ENCODE measurements around the gene LTBR.

The LTBR gene

DNA sequence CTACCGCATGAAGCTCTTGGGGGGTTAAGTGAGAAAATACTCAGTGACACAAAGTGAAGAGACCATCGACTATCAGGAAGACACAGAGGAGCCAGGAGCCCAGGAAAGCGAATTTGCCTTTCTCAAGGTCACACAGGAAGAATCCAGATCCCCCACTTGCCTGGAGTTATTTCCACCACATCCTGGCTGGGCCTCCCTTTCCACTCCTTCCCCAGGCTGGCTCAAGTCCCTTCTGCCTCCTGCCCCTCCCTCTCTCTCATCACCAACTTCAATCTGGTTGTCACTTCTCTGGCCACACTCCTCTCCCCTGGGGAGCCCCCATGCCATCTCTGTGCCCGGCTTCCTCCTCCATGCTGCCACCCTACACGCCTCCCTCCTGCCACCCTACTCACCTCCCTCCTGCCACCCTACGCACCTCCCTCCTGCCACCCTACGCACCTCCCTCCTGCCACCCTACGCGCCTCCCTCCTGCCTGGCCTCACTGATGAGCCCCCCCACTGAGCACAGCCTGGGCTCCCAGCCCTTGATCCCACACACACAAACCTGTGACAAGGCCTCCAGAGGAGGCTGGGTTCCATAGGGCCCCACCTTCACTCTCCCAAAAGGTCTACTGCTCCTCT, 14.9 kb upstream of the LTBR start:
- no peak for DNase-seq (ENCODE audit: low spot score)

DNA sequence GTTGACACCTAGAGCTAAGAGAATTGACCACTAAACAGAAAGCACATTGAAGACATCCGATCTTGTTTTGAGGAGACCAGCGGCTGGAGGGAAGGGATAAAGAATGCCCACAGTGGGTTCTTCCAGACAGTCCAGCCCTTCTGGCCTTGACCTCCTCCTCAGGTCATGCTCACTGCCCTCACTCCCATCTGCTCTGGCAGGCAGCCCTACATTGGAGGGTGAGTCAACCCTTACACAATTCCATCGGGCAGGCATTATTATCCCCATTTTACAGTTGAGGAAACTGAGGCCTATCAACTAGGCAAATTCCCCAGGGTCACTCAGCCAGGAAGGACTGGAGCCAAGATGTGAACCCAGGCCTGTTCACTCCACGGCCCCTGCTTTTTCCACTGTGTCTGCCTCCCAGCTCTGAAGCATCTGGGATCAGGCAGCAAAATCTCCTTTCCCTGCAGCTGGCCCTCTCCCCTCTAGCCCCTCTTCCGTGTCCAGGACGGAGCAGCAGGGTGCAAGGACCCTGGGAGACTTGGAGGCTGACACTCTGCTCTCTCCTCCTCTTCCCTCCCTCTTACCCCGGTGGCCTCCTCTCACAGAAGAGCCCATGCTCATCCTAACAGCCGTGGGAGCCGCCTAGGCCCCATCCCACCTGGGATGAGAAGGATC, 13.9 kb upstream of the LTBR start:
- DNase-seq (ENCODE audit: low spot score), result no peak

DNA sequence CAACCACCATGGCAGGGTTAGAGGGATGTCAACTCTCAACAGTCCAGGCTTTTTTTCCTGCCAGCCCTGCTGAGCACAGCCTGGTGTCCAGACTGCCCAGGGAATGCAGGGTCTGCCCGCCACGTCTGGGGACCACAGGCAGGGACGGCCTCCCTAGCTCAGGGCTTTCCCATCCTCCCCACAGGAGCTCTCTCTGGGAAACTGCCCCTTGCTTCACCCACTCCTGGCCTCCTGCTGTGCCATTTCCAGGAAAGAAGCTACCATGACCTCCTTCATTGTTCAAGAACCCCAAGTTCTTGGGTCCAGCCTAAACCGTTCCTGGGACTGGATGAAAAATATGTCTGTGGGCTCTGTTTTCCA, 13.4 kb upstream of the LTBR start:
- no peak for DNase-seq (ENCODE audit: low spot score)

DNA sequence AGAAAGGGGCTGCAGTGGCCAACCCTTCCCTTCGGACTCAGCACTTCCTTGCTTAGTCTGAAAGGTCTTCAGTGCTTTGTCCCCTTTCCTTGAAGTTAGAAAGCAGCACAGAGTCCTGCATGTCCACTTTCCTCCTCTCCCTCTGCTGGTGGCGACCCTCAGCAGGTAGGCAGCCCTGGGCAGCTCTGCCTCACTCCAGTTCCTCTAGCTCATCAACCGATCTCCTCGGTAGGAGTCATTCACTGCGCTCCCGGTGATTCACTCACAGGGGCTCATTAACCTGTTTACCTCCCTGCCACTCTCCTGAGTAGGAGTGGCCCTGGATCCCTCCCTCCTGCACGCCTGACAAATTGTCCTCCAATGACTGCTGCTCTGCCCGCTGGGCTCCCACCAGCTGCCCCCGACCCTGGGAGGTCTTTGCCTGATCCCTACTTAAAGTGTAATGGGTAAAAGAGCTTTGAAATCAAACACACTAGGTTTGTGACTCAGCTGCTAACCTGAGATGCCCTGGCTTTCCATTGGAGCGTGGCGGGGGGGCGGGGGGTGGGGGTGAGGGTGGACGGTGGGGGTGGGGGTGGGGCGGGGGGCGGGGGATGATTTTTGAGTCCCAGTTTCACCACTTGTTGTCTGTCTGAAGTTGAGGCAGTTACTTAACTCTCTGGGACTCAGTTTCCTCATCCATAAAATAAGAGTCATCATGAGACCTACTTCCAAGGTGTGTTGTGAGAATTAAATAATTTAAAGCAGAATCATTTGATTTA, 12.8 kb upstream of the LTBR start:
- DNase-seq (ENCODE audit: low spot score), result no peak

DNA sequence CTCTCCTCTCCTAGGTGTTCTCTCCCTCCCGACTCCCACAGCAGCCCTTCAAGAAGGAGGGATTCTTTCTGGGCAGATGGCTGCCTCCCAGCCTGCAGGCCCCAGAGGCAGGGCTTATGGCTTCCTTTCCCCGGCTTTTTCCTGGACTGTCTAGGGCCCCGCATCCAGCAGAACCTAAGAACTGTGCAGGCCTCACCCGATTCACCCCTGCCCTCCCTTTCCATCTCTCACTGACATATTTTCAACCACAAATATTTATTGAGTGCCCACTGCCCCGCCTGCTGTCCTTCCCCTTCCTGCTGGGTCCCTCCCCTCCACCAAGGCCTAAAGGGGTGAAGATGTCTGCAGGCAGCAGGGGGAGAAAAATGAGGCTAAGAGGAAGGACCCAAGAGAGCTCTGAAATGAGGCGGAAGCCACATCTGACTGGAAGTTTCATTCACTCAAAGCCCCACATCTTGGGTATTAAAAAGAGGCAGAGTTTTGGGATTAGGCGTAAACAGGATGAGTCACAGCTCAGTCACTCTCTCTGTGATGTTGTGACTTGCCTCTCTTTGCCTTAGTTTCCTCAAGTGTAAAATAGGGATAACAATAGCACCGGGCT, 11.5 kb upstream of the LTBR start:
- peak; percentile 89 for DNase-seq (ENCODE audit: low spot score)

DNA sequence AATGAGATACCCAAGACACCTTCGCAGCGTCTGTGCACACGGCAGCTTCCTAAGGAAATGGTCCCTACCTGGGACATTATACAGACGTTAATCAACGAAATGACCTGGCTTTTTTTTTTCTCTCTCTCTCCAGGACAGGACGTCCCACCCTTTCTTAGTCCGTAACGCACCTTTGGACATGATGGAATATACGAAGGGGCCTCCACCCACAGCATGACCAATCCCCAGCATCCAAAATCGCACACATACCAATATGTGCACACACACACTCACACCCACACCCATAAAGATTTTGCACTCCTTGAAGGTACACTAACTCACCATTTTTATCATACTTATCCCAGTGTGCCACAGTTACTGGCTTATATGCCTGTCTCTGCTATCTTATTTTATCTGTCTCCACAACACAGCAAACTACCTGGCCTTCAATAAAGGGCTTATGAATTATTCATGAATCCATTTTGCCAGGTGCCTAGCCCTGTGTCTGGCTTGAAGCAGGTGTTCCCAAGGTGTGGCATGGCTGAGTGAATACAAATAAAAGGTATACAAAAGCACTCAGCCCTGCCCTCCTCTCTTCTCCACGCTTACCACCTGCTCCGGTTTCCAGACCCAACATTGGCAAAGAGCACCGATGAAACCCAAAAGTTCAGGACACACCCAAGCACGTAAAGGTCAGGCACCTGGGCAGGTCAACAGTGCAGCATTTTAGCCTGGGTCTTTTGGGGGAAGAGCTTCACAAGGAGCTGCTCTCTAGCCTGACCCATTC, 10.8 kb upstream of the LTBR start:
- DNase-seq (ENCODE audit: low spot score), result no peak

DNA sequence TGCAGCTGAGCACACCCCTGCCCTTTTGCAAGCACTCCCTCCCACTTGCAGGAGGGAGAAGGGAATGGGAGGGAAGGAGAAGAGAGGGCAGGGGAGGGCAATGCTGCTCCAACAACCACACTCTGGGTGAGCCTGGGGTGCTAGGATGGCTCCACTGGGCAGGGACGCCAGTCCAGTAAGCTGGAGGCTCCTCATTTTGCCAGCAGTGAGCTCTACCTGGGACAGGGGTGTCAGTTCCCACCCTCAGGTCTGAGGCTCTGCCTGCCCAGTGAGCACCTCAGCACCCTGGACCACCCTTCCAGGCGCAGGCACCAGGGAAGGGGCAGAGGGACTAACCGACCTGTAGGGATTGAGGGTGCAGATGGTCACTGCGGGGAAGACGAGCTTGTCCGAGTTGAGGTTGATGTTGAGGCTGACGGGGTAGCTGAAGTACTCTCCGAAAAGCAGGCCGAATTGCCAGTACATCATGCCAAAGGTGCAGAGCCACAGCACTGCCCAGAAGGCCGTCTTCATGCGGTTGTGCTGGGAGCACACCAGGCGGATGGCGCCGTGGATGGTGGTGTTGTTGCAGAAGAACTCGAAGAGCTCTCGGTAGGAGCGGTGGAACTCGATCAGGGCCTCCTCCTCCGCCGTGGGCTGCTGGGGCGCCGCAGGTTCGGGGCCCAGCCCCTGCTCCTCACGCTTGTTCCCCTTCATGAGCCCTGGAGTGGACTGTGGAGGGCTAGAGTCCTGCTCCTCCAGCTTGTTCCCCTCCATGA, 9.8 kb upstream of the LTBR start:
- DNase-seq (ENCODE audit: low spot score), result no peak

DNA sequence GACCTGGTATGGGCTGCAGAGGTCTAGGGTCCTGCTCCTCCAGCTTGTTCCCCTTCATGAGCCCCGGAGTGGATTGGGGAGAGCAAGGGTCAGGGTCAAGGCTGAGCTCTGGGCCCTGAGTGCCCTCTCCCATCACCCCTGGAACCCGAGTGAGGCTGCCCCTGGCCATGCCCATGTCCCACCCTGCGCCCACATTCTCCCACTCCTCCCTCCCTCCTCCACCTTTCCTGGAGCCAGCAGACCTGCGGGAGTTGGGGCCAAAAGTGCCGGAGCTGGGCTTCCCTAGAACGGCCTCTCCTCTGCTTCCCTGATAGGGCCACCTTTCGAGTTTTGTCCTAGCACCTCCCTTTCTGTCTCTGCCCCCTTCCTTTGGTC, 9.2 kb upstream of the LTBR start:
- DNase-seq (ENCODE audit: low spot score), result no peak

DNA sequence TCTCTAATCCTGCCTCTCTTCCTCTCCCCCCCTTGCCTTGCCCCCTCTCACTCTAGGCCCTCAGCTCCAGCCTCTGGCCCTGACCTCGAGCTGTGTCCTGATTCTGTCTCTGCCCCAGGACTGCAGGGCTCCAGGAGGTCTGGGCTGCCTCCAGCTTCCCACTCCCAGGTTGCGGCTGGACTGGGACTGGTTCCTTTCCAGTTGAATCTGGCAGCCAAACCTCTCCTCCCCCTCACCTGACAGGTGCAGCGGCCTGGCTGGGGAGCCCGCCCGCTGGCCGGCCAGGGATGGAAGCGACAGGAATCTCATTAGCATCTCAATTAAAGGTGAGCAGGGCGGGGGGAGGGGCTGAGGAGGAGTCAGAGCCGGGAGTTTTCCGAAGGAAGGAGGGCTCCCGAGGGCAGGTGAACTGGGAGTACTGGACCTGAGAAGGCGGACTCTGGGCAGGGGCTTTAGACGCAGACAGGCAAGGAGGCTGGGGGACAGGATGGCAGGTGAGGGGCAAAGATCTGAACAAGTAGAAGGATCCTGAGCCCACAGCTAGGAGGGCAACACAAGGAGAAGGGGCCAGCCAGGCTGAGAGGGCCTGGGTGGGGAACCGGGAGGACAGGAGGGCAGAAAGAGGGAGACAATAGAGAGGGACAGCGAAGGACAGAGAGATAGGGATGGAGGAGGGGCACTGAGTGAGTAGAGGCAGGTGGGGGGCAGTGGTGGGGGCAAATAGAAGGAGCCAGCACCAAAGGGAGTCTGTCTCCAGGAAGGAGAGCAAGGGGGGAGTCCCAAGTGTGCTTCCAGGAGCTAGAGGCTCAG, 8.5 kb upstream of the LTBR start, which contains the start of gene SCNN1A:
Gene SCNN1A, minus strand, starts transcription at position 295 of the 810 bp plus-strand sequence. CDS start 780 bp downstream, outside the sequence.
- DNase-seq (ENCODE audit: low spot score), result no peak

DNA sequence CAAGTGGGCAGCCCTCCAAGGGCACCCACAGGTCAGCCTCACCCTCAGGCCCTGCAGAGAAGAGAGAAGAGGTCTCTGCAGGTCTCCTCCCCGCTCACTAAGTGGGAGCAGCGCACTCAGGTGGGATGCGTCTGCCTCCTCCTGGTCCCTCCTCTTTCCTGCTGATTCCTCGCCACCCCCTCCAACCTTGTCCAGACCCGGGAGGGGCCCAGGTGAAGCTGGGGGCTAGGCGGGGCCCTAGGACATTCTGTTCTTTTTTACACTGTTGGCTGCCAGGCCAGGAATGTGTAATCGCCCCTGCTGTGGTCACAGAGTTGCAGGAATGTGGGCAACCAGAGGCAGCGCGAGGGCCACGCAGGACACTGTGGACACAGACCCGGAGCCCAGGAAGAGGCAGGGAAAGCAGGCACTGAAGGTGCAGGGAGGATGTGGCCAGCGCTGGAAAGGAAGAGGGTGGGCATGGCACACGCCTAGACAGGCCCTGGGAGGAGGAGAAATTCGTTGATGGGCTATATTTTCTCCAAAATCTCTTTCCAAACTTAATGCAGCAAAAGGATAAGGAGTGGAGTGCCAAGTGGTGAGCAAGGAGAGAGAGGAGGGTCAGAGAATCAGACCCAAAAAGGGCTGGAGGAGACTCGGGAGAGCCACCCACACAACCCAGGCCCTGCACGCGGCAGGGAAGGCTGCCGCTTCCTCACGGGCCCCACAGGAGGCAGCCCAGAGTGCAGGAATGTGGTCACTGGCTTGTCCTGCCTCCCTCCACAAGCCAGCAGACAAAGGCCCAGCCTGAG, 7.7 kb upstream of the LTBR start:
- DNase-seq (ENCODE audit: low spot score), result peak; percentile 89

DNA sequence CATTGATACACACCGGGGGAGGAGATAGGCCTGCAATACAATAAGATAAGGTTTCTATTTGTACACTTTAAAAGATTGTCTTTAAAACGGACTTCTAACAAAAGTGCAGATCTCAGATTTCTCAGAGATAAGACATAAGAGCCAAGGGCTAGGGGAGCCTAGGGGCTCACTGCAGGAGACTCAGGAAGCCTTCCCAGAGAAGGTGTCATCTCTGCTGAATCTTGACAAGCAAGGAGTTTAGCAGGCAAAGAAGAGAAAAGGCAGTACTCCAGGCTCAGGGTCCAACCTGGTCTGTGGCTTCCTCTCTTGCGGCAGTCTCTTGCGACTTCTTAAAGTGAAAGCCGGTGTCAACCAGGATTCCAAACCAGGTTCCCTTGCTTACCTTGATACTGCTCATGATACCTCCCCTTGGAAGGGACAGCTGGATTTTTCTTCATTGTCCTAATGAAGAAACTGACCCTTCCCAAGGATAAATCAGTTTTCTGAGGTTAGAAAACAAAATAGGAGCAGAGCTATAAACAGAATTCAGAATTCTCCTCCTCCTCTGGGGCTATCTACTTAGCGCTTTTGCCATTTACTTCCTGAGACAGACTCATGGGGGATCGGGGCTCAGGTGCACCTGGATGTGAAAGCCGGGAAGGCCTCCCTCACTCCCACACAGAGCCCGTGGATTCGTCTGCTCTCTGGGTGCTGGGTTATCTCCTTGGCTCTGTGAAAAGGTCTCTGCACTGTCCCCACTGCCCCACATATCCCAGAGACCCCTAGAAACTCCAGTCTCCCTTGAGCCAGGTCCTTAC, 6.9 kb upstream of the LTBR start:
- DNase-seq (ENCODE audit: low spot score), result no peak

DNA sequence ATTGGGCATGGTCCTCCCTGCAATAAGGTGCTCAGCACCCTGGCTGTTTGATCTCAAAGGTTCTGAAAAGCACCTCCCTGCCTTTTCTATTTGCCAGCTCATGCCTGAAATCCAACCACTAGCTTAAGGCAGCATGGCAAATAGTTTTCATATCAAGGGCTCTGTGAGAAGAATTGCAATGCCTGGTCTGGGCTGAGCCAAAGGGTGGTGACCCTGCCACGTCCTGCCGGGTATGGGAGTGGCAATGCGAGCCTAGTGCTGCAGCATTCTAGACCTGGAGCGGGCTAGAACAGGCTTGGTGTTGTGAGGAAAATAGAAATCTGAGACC, 6.3 kb upstream of the LTBR start:
- DNase-seq (ENCODE audit: low spot score), result no peak

DNA sequence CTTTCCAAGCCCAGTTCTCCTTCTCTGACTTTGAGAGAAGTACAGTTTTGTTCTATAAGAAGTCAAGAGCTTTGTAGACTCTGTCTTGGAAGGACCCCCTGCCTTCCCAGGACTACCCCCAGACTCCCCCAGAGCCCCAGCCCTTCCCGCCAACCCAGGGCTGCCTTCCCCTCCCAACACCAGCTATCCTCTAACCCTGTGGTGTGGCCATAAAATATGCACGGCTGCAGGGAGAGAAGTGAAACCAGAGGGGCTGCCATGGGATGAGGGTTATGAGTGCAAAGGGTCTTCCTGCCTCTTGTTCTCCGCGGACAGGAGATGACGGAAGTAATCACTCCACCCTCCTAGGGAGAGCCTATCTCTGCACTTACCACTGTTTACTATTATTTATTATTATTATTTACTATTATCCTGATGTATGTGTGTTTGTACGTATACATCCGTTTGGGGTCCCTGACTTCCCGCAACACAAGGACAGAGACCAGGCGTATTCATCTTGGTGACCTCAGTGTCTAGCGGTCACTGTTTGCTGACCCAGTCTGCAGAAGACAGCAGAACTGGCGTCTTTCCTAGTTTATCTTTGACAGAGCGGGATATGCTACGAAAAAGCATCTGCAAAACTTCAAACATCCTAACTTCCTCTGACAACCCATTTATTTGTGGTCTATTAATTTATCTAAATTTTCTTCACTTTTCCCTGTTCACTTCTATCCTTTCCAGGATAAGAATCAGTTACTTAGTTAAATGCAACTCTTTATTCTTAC, 5.1 kb upstream of the LTBR start:
- no peak for DNase-seq (ENCODE audit: low spot score)

DNA sequence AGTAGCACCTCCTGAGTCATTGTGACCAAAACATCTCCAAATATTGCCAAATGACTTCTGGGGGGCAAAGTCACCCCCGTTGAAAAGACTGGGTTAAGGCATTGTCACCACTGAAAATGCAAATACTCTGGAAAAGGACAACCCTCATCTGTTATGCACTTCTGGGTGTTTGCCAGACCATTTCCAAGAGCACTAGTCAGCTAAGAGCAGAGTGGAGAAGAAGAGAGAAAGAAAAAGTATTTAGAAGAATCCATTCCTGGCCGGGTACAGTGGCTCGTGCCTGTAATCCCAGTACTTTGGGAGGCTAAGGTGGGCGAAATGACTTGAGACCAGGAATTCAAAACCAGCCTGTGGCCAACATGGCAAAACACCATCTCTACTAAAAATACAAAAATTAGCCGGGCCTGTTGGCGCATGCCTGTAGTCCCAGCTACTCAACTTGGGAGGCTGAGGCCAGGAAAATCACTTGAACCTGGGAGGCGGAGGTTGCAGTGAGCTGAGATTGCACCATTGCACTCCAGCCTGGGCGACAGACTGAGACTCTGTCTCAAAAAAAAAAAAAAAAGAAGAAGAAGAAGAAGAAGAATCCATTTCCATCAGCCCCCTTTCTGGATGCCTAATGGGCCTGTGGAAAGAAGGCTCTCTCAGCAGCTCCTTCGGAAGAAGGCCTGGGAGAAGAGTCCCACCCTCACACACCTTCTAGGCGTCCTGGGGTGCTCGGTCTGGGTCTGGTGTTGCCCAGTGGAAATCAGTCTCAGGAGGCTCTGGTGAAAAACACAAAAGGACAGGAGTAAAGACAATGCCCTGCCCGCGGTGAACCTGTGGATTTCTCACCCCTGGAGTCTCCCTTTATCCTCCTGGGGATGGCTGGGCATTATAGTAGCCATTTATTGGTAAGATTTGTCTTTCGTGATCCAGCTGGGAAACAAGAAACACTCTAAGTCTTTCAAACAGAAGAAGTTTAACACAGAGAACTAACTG, 3.5 kb upstream of the LTBR start:
- peak; percentile 48 for DNase-seq (ENCODE audit: low spot score)

DNA sequence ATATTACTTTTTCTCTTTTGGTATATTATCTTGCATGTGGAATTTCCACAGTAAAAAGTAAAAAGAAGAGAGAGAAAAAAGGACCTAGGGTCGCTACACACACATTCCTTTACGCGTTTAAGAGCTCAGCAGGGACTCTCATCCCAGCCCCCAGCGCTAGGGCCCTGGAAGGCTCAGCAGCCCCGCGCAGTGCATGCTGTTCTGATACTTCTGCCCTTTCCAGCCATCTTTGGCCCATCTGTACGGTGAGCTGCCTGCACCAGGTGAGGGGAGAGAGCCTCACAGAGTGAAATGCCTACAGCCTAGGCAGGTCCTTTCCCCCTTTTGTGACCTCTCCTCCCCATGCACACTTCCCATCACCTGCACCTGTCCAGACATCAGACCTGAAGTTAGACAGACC, 1.6 kb upstream of the LTBR start:
- DNase-seq (ENCODE audit: low spot score), result no peak

DNA sequence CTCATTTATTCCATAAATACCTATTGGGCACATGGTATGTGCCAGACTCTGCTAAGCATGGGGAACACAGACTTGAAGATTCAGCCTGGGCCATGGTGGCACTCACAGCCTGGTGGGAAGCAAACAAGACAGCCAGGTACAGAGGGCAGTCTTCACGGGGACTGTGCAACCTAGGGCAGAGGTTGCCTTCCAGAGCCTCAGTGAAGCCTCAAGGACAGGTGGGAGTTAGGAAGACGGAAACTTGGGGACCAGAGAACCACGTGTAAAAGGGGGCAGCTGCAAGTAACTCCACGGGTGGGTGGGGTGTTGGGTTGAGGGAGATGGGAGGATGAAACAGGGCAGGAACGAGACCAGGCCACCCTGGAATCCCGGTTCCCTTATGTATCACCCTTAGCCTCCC, 980 bp upstream of the LTBR start:
- no peak for DNase-seq (ENCODE audit: low spot score)
